ENCODE results near the gene S1PR5.

S1PR5 gene

DNA sequence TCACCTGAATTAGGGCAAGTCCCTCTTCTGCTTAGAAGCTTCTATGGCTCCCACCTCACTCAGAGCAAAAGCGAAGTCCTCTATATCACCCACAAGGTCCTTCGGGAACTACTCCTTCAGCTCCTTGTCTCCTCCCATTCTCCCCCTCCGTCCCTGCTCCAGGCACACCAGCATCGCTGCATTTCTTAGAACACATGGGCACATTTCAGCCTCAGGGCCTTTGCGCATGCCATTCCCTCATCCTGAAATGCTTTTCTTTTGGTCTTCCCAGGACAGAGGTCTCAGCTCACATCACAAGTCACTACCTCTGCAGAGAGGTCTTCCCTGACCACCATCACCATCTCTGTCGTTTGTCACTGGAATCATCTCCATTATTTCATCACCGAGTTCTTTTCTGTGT is 4.0 kb downstream of the S1PR5 start:
- no peak for DNase-seq

DNA sequence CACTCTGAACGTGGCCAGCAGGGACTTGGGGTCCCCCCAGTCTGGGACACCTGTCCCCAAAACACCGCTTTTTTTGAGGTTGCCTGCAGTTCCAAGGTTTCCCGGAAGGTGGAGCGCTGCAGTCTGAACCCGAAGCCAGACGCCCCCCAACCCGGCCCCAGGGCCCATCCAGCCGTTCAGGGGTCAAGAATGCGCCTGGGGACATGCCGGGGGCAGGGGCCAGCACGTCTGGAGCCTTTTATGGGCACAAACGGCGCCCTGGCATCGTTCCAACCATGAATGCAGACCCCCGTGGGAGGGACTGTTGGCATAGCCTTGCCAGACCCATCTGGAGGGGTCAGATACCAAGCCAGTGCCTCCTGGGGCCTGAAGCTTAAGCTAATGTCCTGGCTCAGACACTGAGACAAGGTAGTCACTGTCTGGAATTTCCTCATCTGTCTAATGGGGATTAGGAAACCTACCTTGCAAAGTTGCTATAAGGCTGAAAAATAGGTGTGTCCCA is 6.9 kb downstream of the S1PR5 start:
- peak; percentile 43 for DNase-seq

DNA sequence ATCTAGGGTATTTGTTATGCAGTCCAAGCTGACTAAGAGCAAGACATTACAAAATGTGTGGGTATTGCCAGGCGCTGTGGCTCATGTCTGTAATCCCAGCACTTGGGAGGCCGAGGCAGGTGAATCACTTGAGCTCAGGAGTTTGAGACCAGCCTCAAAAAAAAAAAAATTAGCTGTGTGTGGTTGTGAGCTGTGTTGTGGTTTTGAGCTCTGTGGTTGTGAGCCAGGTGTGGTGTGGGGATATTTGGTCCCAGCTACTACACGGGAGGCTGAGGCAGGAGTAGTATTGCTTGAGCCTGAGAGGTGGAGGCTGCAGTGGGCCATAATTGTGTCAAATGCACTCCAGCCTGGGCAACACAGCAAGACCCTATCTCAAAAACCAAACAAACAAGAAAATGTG is 8.5 kb downstream of the S1PR5 start:
- DNase-seq = peak; percentile 18

DNA sequence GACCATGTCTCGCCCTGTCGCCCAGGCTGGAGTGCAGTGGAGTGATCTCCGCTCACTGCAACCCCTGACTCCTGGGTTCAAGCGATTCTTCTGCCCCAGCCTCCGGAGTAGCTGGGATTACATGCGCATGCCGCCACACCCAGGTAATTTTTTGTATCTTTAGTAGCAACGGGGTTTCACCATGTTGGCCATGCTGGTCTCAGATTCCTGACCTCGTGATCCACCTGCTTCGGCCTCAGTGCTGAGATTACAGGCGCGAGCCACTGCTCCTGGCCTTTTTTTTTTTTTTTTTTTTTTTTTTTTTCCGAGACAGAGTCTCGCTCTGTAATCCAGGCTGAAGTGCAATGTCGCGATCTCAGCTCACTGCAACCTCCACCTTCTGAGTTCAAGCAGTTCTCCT is 9.2 kb downstream of the S1PR5 start:
- no peak for DNase-seq

DNA sequence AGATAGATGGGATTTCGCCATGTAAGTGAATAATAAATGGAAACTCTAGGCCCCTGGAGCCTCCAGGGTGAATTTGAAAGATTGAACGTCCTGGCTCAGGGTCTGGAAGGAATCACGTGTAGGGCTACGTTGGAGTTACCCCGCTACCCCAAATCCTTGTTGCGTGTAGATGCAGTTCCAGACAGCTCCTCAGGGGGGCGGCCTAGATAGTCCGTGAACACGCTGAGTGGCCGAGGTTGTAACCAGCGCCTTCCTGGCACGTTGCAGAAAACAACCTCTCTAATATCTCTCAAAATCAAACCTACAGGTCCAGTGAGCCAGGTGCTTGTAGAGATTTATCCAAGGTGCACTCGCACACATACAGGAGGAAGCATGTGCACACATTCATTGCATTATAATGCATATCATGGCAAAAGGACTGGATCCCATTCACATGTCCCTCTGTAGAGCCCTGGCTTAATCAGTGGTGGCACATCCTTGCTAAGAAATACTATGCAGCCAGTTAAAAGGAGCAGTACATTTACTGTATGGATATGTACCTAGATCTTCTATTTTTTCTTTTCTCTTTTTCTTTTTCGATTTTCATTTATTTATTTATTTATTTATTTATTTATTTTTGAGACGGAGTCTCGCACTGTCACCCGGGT is 11.5 kb downstream of the S1PR5 start:
- peak; percentile 73 for DNase-seq

DNA sequence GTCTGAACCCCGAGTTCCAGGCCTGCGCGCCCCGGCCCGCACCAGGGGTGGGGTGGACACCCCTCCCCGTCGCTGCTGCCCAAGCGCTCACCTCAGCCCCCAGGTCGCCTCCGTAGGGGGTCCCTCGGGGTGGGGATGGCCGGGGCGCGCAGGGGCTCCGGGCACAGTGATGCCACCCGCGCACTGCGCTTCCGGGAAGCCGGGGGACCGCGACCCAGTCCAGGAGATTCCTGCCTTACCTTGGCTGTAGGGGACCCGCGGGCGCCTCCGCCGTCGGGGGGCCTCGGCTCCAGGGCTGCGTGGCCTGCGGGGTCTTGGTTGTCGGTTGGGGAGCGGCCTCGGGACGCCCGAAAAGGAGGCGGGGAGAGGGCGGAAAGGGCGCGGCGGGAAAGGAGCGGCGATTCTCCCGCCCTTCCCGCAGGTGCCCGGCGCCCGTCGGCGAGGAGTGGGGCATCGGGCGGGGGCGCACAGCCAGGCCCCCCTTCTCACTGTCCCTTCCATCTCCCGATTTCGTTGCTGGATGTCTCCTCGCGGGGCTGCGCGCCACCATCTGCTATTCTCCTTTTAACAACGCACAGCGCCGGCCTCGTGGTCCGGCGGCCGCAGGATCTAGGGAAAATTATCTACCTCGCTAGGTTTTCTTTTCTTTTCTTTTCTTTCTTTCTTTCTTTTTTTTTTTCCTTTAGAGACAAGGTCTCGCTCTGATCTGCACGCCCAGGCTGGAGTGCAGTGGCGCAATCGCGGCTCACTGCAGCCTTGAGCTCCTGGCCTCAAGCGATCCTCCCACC is 14.1 kb downstream of the S1PR5 start, which contains the start of gene KEAP1:
KEAP1 (minus strand) TSS at position 355 of the 788 bp plus-strand sequence. CDS start 3,323 bp downstream, outside the sequence.
- peak; percentile 37 for DNase-seq

DNA sequence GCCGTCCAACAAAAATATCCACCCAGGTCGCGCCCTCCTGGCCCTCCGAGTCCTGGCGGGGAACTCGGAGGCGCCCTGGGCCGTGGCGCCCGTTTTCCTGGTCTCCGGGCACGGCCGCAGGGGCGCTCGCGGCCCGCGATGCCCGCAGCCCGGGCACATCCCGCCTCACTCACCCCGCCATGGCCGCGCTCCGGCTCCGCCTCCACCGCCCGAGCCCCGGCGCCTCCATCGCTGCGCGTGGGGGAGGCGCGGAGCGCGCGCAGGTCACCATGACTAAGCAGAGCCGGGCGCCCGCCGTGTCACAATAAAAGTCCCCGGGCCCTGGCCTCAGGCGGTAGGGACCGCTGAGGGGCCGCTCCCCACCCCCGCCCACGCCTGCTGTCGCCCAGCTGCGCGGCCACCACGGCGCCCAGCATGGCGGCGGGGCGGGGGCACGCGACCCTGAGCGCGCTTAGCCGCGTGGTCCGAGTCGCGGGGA is 14.7 kb downstream of the S1PR5 start:
- peak; percentile 89 for DNase-seq

DNA sequence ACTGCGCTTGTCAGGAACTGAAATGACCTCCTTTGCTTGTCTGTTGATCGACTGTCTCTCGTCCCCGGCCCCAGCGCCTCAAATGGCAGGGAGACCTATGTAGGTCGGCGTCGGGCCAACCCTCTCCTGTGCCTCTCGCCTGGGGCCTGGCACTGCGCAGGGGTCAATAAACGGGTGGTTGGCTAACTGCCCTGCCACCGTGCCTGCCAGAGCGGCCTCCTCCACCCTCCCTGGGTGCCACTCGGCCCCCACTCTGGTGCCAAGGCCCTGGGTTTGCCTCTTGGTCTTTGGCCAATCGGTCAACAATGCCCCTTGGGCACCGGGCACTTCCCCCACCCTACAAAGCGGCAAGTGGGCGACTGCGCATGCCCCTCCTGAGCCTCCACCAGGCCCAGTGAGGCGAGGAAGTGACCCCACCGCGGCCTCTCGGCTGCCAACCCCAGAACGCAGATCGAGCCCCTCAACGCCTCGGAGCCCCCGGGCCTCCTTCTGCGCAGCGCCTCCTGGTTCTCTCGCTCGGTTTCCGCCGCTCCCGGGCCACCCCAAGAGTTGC is 15.2 kb downstream of the S1PR5 start:
- peak; percentile 37 for DNase-seq

DNA sequence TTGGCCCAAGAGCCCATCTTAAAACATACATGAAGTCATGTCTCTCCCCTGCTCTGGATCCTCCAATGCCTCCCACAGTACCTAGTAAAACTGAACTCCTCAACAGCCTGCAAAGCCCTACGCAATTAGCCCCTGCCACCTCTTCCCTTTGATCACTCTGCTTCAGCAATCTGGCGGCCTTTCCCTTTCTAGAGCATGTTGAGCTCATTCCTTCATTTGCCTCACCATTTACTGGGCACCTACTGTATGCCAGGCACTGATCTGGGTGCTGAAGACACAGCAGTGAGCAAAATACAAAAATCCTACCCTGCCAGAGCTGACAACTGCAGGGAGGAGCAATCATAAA is 17.0 kb downstream of the S1PR5 start:
- DNase-seq = no peak

DNA sequence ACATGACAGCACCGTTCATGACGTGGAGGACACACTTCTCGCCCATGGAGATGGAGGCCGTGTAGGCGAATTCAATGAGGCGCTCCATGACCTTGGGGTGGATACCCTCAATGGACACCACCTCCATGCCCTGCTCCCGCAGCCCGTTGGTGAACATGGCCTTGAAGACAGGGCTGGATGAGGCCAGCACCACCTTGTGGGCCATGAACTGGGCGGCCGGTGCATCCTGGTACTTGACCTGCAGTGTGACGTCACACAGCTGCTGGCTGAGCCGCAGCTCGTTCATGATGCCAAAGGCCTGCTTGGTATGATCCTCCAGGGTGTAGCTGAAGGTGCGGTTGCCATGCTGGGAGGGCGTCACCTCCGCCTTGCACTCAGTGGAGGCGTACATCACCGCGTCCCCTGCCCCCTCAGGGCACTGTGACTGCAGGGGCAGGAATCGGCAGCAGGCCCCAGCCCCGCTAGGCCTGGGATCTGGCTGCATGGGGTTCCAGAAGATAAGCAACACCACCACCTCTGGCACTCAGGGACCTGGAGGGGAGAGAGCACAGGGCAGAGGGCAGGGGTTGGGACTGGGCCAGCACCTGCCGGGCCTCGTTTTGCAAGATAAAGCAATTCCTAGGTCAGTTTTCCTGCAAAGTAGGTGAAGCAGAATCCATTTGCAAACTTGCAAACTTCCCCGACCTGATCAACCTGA is 17.5 kb downstream of the S1PR5 start:
- no peak for DNase-seq

DNA sequence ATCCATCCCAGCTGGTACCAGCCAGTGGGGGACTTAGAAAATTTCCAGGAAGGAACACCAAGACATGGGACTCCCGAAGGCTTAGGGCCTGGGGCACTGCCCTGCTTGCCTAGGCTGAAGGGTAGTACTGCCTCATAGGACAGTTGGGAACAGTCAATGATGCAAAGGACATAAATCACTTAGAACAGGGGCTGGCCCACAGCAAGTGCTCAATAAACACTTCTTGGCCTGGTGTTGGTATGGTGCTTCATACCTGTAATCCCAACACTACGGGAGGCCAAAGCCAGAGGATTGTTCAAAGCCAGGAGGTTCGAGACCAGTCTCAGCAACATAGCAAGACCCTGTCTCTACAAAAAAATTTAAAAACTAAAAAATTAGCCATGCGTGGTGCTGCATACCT is 19.9 kb downstream of the S1PR5 start:
- DNase-seq = no peak

DNA sequence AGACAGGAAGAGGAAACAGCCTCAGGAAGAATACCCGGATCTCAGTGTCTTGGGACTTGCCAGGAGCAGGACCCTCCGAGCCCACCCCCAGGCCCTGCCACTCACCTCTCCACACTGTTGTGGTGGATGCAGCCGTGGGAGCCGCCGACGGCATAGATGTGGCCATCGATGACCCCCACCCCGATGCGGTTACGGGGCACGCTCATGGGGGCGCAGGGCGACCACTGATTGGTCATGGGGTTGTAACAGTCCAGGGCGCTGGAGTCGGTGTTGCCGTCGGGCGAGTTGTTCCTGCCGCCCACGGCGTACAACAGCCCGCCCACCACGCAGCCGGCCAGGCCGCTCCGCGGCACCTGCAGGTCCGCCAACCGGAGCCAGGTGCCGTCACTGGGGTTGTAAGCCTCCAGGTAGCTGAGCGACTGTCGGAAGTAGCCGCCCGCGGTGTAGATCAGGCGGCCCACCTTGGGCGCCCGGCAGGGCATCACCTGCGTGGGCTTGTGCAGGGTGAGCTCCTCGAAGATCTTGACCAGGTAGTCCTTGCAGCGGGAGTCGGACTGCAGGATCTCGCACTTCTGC is 25.7 kb downstream of the S1PR5 start:
- no peak for DNase-seq

DNA sequence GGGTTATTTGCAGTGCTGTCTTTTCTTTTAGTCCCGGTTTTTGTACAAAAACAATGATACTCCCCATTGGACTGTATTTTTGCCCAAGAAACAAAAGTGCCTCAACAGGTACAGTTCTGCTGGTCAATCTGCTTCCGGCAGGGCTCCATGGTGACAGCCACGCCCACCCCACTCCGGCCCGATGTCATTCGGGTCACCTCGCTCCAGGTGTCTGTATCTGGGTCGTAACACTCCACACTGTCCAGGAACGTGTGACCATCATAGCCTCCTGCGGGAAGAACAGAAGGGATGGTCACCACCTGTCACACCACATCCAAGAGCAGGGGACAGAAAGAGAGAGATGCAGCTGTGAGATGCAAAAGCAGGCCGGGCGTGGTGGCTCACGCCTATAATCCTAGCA is 30.7 kb downstream of the S1PR5 start:
- DNase-seq = no peak

DNA sequence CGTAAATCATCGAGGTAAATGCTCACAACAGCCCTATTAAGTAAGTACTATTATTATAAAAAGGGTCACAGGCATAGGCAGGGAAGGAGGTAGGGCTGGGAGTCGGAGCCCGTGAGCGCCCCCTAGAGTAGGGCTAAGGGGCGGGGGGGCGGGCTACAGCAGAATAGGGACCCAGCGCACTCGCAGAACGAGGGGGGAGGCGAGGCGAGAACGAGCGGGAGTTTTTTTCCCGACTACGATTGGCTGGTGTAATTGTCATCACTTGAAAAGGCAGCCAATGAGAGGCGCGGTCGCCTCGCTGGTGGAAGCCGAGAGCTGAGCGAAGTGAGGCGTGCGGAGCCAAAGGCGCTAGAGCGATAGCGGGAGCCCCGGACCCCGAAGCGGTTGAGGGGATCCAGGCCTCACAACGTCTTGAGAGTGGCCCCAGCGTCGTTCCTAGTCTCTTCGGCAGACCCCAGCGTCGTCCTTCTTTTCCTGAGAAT is 38.3 kb downstream of the S1PR5 start:
- DNase-seq = peak; percentile 89

DNA sequence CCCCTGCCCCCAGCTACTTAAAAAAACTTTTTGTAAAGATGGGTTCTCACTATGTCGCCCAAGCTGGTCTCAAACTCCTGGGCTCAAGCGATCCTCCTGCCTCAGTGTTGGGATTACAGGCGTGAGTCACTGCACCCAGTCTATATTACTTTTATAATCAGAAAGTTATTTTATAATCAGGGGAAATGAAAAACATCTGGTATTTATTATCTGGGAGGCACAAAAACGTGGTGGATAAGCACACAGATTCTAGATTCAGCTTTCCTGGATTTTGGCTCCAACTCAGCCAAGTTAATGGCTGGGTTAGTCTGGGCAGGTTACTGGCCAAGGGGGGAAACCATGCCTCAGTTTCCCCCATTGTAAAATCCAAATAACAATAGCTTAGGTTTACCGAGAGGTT is 38.8 kb downstream of the S1PR5 start:
- no peak for DNase-seq

DNA sequence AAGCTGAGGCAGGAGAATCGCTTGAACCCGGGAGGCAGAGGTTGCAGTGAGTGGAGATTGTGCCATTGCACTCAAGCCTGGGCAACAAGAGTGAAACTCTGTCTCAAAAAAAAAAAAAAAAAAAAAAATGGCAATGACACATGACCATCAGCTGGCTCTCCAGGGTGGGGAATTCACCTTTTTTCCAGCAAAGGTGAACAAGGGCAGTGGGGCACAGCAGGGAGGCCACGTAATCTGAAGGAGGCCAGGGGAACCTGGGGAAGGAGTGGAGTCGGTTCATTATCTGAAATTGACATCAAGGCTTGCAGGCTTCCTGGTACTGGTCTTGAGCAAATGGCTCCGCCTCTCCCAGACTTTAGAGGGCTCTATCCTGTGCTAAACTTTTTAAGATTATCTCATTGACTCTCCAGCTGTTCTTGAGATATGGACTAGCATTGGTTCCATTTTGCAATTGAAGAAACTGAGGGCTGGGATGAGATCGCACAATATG is 42.2 kb downstream of the S1PR5 start:
- no peak for DNase-seq

DNA sequence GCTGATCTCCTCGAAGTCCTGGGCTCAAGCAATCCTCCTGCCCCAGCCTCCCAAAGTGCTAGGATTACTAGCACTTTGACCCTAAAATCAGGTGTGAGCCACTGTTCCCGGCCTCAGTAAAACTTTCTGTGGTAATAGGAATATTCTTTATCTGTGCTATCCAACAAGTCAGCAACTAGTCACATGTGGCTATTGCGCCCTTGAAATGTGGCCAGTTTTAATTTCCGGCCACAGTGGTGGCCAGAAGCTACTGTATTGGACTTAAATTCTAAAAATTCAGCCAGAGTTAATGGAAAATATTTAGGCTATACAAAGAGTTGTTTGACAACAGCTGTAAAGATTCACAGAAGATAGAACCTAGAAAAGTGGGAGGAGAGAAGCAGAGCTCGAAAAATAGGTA is 44.1 kb downstream of the S1PR5 start:
- no peak for DNase-seq

DNA sequence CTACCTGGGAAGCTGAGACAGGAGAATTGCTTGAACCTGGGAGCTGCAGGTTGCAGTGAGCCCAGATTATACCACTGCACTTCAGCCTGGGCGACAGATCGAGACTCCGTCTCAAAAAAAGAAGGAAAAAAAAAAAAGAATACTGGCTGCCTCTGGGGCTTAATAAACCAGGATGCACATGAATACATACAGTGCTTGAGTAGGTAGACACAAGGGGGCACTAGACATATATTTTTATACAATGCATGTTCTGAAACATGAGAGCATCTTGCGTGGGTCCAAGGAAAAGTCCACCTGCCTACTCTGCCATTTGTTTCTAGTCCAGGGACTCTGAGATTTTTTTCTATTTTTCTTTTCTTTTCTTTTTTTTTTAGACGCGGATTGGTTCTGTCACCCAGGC is 45.3 kb downstream of the S1PR5 start:
- no peak for DNase-seq

DNA sequence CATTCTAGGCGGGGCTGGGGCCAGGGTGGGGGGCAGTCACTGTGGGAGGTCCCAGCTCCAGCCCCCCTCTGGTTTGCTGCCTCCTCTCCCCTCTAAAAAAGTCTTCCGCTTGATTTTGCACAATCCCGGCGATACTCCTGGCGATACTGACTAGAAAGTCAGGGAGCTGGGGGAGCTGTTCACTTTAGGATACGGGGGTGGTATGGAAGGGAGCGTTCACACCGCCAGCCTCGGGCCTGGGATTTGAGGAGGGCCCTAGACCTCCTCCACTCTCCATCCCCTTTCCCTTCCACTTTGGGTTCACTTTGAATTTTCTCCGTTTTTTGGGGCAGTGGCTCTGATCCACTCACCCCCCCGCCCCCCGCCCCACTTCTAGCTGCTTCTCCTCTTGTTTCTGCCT is 49.1 kb downstream of the S1PR5 start:
- DNase-seq = no peak

DNA sequence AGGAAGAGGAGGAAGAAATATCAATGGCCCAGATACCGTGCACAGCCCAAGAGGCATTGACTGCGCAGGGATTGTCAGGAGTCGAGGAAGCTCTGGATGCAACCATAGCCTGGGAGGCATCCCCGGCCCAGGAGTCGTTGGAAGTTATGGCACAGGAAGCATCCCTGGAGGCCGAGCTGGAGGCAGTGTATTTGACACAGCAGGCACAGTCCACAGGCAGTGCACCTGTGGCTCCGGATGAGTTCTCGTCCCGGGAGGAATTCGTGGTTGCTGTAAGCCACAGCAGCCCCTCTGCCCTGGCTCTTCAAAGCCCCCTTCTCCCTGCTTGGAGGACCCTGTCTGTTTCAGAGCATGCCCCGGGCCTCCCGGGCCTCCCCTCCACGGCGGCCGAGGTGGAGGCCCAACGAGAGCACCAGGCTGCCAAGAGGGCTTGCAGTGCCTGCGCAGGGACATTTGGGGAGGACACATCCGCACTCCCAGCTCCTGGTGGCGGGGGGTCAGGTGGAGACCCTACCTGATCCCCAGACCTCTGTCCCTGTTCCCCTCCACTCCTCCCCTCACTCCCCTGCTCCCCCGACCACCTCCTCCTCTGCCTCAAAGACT is 50.0 kb downstream of the S1PR5 start:
- no peak for DNase-seq

DNA sequence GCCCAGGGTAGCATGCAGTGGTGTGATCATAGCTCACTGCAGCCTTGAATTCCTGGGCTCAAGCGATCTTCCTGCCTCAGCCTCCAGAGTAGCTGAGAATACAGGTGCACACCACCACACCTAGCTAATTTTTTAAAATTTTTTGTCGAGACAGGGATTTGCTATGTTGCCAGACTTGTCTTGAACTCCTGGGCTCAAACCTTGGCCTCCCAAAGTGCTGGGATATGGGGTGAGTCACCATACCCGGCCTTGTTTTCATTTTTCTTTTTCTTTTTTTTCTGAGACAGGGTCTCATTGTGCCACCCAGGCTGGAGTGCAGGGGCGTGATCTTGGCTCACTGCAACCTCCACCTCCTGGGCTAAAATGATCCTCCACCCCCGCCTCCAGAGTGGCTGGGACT is 52.8 kb downstream of the S1PR5 start:
- no peak for DNase-seq

Data from stimulated activated naive CD4-positive, alpha-beta T cell treated with Interleukin-2 at 50 U/mL for 16 hours (primary cell).